MM.1S (cell line): ENCODE measurements around the gene CSTPP1.

Experiments
- DNase-seq: peaks from one replicate; pipeline ENCODE4 v3.0.0-alpha.2; 2015
- H2AFZ ChIP-seq: fragments of 300-600 bp; sonication (generic); 2 replicates; pipeline ENCODE4 v1.6.0; 2016; ENCODE audit warnings: antibody characterized with exemption, low read length
- H3F3A ChIP-seq: fragments of 300-600 bp; sonication (generic); 2 replicates; pipeline ENCODE4 v1.6.1; 2016; ENCODE audit warnings: mild to moderate bottlenecking, antibody characterized with exemption, low read length, moderate library complexity, mixed read lengths; ENCODE audit not compliant: insufficient read depth
- H3K27ac ChIP-seq: fragments of 300-600 bp; sonication (generic); 2 replicates; pipeline ENCODE4 v1.5.1; 2016; ENCODE audit warnings: mild to moderate bottlenecking, low read length
- H3K27me3 ChIP-seq: fragments of 300-600 bp; sonication (generic); replicated peaks from 2 replicates; pipeline ENCODE4 v1.6.0; 2016; ENCODE audit warnings: low read length; ENCODE audit not compliant: insufficient read depth
- H3K36me3 ChIP-seq: fragments of 300-600 bp; sonication (generic); replicated peaks from 2 replicates; pipeline ENCODE4 v1.6.1; 2016; ENCODE audit warnings: mild to moderate bottlenecking, low read length, mixed read lengths; ENCODE audit not compliant: insufficient read depth
- H3K4me1 ChIP-seq: fragments of 300-600 bp; sonication (generic); 2 replicates; pipeline ENCODE4 v1.6.1; 2016; ENCODE audit warnings: low read length, mixed read lengths
- H3K4me2 ChIP-seq: fragments of 300-600 bp; sonication (generic); 2 replicates; pipeline ENCODE4 v1.6.0; 2016; ENCODE audit warnings: low read depth, low read length
- H3K4me3 ChIP-seq: fragments of 300-600 bp; sonication (generic); 2 replicates; pipeline ENCODE4 v1.5.1; 2016; ENCODE audit warnings: low read length, mixed read lengths
- H3K79me2 ChIP-seq: fragments of 300-600 bp; sonication (generic); 2 replicates; pipeline ENCODE4 v1.6.1; 2016; ENCODE audit warnings: mixed run types, low read length, mixed read lengths
- H3K9ac ChIP-seq: fragments of 300-600 bp; sonication (generic); 2 replicates; pipeline ENCODE4 v1.6.1; 2016; ENCODE audit warnings: low read length, mixed read lengths
- H3K9me2 ChIP-seq: fragments of 300-600 bp; sonication (generic); replicated peaks from 2 replicates; pipeline ENCODE4 v1.6.1; 2016; ENCODE audit warnings: mild to moderate bottlenecking, low read length, mixed read lengths; ENCODE audit not compliant: insufficient read depth
- H3K9me3 ChIP-seq: fragments of 300-600 bp; sonication (generic); replicated peaks from 2 replicates; pipeline ENCODE4 v1.6.1; 2016; ENCODE audit warnings: mild to moderate bottlenecking, low read length, mixed read lengths; ENCODE audit not compliant: insufficient read depth
- H4K20me1 ChIP-seq: fragments of 300-600 bp; sonication (generic); 2 replicates; pipeline ENCODE4 v1.6.1; 2016; ENCODE audit warnings: mild to moderate bottlenecking, low read length, moderate library complexity, mixed read lengths; ENCODE audit not compliant: insufficient read depth
- CTCF ChIP-seq: fragments of 300-600 bp; sonication (generic); IDR thresholded peaks from 2 replicates; pipeline ENCODE4 v1.5.1; 2016; ENCODE audit warnings: antibody characterized with exemption, low read length, mixed read lengths
- EZH2 ChIP-seq: fragments of 300-600 bp; sonication (generic); optimal IDR thresholded peaks from 2 replicates; pipeline ENCODE3; 2017; ENCODE audit warnings: low read depth, mild to moderate bottlenecking, antibody characterized with exemption, low read length, mixed read lengths
- EZH2phosphoT487 ChIP-seq: fragments of 300-600 bp; sonication (generic); IDR thresholded peaks from 2 replicates; pipeline ENCODE4 v1.6.1; 2018; ENCODE audit warnings: antibody characterized with exemption, low read length

Gene CSTPP1

GRCh38 chr11:46951864-46952263, 15.3 kb downstream of the CSTPP1 start:
- H3K4me3 ChIP-seq = no peak overlapping the region
- no peak overlapping the region for H2AFZ ChIP-seq
- no peaks in the 10 kb centered on the region for H3K27me3 ChIP-seq
- H3K4me1 ChIP-seq = no peaks in the 10 kb centered on the region
- no peak overlapping the region for H3K27ac ChIP-seq
- no peaks in the 10 kb centered on the region for H3K9me3 ChIP-seq
- H3K9ac ChIP-seq = no peak overlapping the region
- DNase-seq = no peak
- H3K4me2 ChIP-seq = no peak overlapping the region
- no peaks in the 10 kb centered on the region for H3F3A ChIP-seq
- no peaks in the 10 kb centered on the region for H4K20me1 ChIP-seq
- no peaks in the 10 kb centered on the region for H3K36me3 ChIP-seq
- no peaks in the 10 kb centered on the region for H3K9me2 ChIP-seq
- TF ChIP-seq EZH2phosphoT487 = no peak
- no peak for TF ChIP-seq EZH2
- no peak for TF ChIP-seq CTCF
- no peaks in the 10 kb centered on the region for H3K79me2 ChIP-seq

GRCh38 chr11:46952553-46952952, 16.0 kb downstream of the CSTPP1 start:
- DNase-seq = no peak
- H3F3A ChIP-seq = no peaks in the 10 kb centered on the region
- no peak overlapping the region for H3K9ac ChIP-seq
- no peaks in the 10 kb centered on the region for H3K79me2 ChIP-seq
- H4K20me1 ChIP-seq = no peaks in the 10 kb centered on the region
- no peak overlapping the region for H3K4me3 ChIP-seq
- H3K27me3 ChIP-seq = no peaks in the 10 kb centered on the region
- no peak for TF ChIP-seq EZH2
- no peak for TF ChIP-seq CTCF
- TF ChIP-seq EZH2phosphoT487 = no peak
- no peaks in the 10 kb centered on the region for H3K4me1 ChIP-seq
- H3K4me2 ChIP-seq = no peak overlapping the region
- no peak overlapping the region for H3K27ac ChIP-seq
- no peaks in the 10 kb centered on the region for H3K9me2 ChIP-seq
- no peak overlapping the region for H2AFZ ChIP-seq
- H3K36me3 ChIP-seq = no peaks in the 10 kb centered on the region
- H3K9me3 ChIP-seq = no peaks in the 10 kb centered on the region

- H3K4me3 ChIP-seq = no peak overlapping the region
- DNase-seq = no peak
- H3K9ac ChIP-seq = no peak overlapping the region
- no peaks in the 10 kb centered on the region for H3K9me3 ChIP-seq
- no peaks in the 10 kb centered on the region for H3K36me3 ChIP-seq
- H3K9me2 ChIP-seq = no peaks in the 10 kb centered on the region
- no peak for TF ChIP-seq EZH2phosphoT487
- no peak for TF ChIP-seq EZH2
- no peak for TF ChIP-seq CTCF
- no peak overlapping the region for H3K27ac ChIP-seq
- H2AFZ ChIP-seq = no peak overlapping the region
- H3F3A ChIP-seq = no peaks in the 10 kb centered on the region
- H3K79me2 ChIP-seq = no peaks in the 10 kb centered on the region
- no peaks in the 10 kb centered on the region for H3K27me3 ChIP-seq
- no peaks in the 10 kb centered on the region for H4K20me1 ChIP-seq
- H3K4me1 ChIP-seq = no peaks in the 10 kb centered on the region
- no peak overlapping the region for H3K4me2 ChIP-seq
Measured at GRCh38 chr11:46953093-46953492, 16.5 kb downstream of the CSTPP1 start.

GRCh38 chr11:46958777-46959176, 22.2 kb downstream of the CSTPP1 start:
- no peak overlapping the region for H3K9ac ChIP-seq
- H3K4me1 ChIP-seq = no peaks in the 10 kb centered on the region
- no peak overlapping the region for H3K4me3 ChIP-seq
- no peaks in the 10 kb centered on the region for H3F3A ChIP-seq
- no peaks in the 10 kb centered on the region for H3K9me3 ChIP-seq
- H3K4me2 ChIP-seq = no peak overlapping the region
- no peaks in the 10 kb centered on the region for H4K20me1 ChIP-seq
- no peaks in the 10 kb centered on the region for H3K27me3 ChIP-seq
- no peak for TF ChIP-seq EZH2
- TF ChIP-seq EZH2phosphoT487 = no peak
- no peak for TF ChIP-seq CTCF
- no peak for DNase-seq
- H2AFZ ChIP-seq = no peak overlapping the region
- no peaks in the 10 kb centered on the region for H3K79me2 ChIP-seq
- H3K27ac ChIP-seq = no peak overlapping the region
- H3K9me2 ChIP-seq = no peaks in the 10 kb centered on the region
- no peaks in the 10 kb centered on the region for H3K36me3 ChIP-seq
